ENCODE measurements around the gene NKTR. TPM values are rescaled to one million over a fixed set of nuclear protein-coding genes. Genes with fewer than 3 reads are reported as not detected.

Gene NKTR
- total and polyA plus RNA-seq, 2 experiments from 2014 or later = 81.3 to 117 TPM

- TF ChIP-seq ZNF462 (CRISPR knock-in tag; IDR thresholded peaks at IDR 0.05) (no peak), ETS1 (IDR thresholded peaks at IDR 0.05) (no peak), EZH2 (IDR thresholded peaks at IDR 0.05; ENCODE audit: low read depth, unreplicated experiment) (no peak), NANOG (IDR thresholded peaks at IDR 0.05; ENCODE audit: borderline replicate concordance) (no peak), STAT1 (IDR thresholded peaks at IDR 0.05; ENCODE audit: unreplicated experiment) (no peak)
Measured at GRCh38 chr3:42672515-42672914, 72.0 kb downstream of the NKTR start (continued).

GRCh38 chr3:42673082-42673481, 72.6 kb downstream of the NKTR start:
- Mint-ChIP-seq H3K9me3 (peaks cover 14% of the 10 kb centered on the region; the same call in 1 of the 3 replicates), H3K36me3 (ENCODE audit: low read depth) (no peaks in the 10 kb centered on the region), H3K27ac (no peak overlapping the region), H3K4me3 (no peak overlapping the region), H3K4me1 (no peaks in the 10 kb centered on the region), H3K27me3 (ENCODE audit: insufficient read depth, low read depth, poor library complexity) (no peaks in the 10 kb centered on the region)
- ATAC-seq (no peak), DNase-seq (ENCODE audit: low spot score) (no peak)
- H3K27me3 ChIP-seq (ENCODE audit: insufficient read depth) = no peaks in the 10 kb centered on the region
- H3F3A ChIP-seq (replicated peaks; ENCODE audit: low read depth) = no peaks in the 10 kb centered on the region
- no peaks in the 10 kb centered on the region for H4K20me1 ChIP-seq (replicated peaks; ENCODE audit: insufficient read depth)
- no peaks in the 10 kb centered on the region for H3K4me1 ChIP-seq (ENCODE audit: insufficient read depth)
- H2AFZ ChIP-seq = no peak overlapping the region
- H3K4me3 ChIP-seq = no peak overlapping the region
- no peaks in the 10 kb centered on the region for H3K79me2 ChIP-seq (replicated peaks; ENCODE audit: insufficient read depth)
- H3K4me2 ChIP-seq = no peak overlapping the region
- H3K27ac ChIP-seq (ENCODE audit: low read depth) = no peak overlapping the region
- H3K9me2 ChIP-seq (ENCODE audit: insufficient read depth) = 0 out of 2 replicates have a peak, but pooled peaks cover 9% of the 10 kb centered on the region
- H3K36me3 ChIP-seq (ENCODE audit: insufficient read depth) = no peaks in the 10 kb centered on the region
- TF ChIP-seq ZNF114 (CRISPR knock-in tag; IDR thresholded peaks at IDR 0.05) (no peak), ZNF331 (CRISPR knock-in tag; IDR thresholded peaks at IDR 0.05; ENCODE audit: low read depth) (no peak), CREB1 (CRISPR knock-in tag; IDR thresholded peaks at IDR 0.05; ENCODE audit: low read depth) (no peak), REST (IDR thresholded peaks at IDR 0.05; ENCODE audit: unreplicated experiment) (no peak), POLR2AphosphoS5 (IDR thresholded peaks at IDR 0.05; ENCODE audit: low read depth) (no peak), NANOG (IDR thresholded peaks at IDR 0.05; ENCODE audit: borderline replicate concordance) (no peak)

Data from GM23338 (cell line).